ENCODE measurements around the gene DNAAF9. TPM values are rescaled to one million over a fixed set of nuclear protein-coding genes. Genes with fewer than 3 reads are reported as not detected.

The DNAAF9 gene
- total and polyA plus RNA-seq, 4 donors: 1.4 to 4.4 (median 2.4) TPM

GRCh38 chr20:3407771-3408637, 535 bp upstream of the DNAAF9 start:
- TF ChIP-seq HNF4G (IDR thresholded peaks at IDR 0.05) (no peak), GABPA (IDR thresholded peaks at IDR 0.05 in 1 of 2, conservative IDR thresholded peaks at IDR 0.05 in 1 of 2) (peak in 1 of 2 donors; percentile 14)
- WGBS: 1% methylated on average over 59 of the region's 59 CpGs
- Histone ChIP-seq H3K4me3 (ENCODE audit: low read depth in 1 of 3, low read length in 3 of 3) (peak overlapping the region; percentile 78 to 91 (median 90)), H3K27ac (ENCODE audit: low read depth in 1 of 2, low read length in 2 of 2) (peak overlapping the region; percentile 71 to 75), H3K36me3 (ENCODE audit: control insufficient read depth in 4 of 4, insufficient read depth in 3 of 4, low read depth in 1 of 4, low read length in 3 of 4) (no peaks in the 10 kb centered on the region), H3K27me3 (ENCODE audit: control insufficient read depth in 4 of 4, insufficient read depth in 4 of 4, low read length in 3 of 4) (no peaks in the 10 kb centered on the region), H3K4me1 (ENCODE audit: control insufficient read depth in 4 of 4, insufficient read depth in 4 of 4, low read length in 3 of 4) (peaks cover 3 to 17% (median 9%) of the 10 kb centered on the region in 4 donors), H3K9me3 (ENCODE audit: control insufficient read depth in 4 of 4, low read length in 3 of 4) (no peaks in the 10 kb centered on the region), H3K9ac (ENCODE audit: low read depth in 1 of 2, low read length in 2 of 2) (peak overlapping the region; percentile 12 to 63)
- DNase-seq (ENCODE audit: low spot score): peak; percentile 78

GRCh38 chr20:3406481-3407039, 909 bp downstream of the DNAAF9 start:
- H3K4me3 ChIP-seq (ENCODE audit: low read depth in 1 of 3, low read length in 3 of 3): peak overlapping the region; percentile 43 to 91 (median 49)
- H3K36me3 ChIP-seq (ENCODE audit: control insufficient read depth in 4 of 4, insufficient read depth in 3 of 4, low read depth in 1 of 4, low read length in 3 of 4): no peaks in the 10 kb centered on the region
- peaks cover 0 to 13% (median 8%) of the 10 kb centered on the region in 4 donors for H3K4me1 ChIP-seq (ENCODE audit: control insufficient read depth in 4 of 4, insufficient read depth in 4 of 4, low read length in 3 of 4)
- TF ChIP-seq, protein P1, sequence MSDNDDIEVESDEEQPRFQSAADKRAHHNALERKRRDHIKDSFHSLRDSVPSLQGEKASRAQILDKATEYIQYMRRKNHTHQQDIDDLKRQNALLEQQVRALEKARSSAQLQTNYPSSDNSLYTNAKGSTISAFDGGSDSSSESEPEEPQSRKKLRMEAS (IDR thresholded peaks at IDR 0.05): no peak
- no peak for TF ChIP-seq RAD21 (IDR thresholded peaks at IDR 0.05)
- TF ChIP-seq, protein P2, sequence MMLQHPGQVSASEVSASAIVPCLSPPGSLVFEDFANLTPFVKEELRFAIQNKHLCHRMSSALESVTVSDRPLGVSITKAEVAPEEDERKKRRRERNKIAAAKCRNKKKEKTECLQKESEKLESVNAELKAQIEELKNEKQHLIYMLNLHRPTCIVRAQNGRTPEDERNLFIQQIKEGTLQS (IDR thresholded peaks at IDR 0.05): no peak
- no peaks in the 10 kb centered on the region for H3K9me3 ChIP-seq (ENCODE audit: control insufficient read depth in 4 of 4, low read length in 3 of 4)
- 40% methylated on average over 27 of the region's 27 CpGs for WGBS
- peak overlapping the region in 1 of 2 donors; percentile 50 for H3K9ac ChIP-seq (ENCODE audit: low read depth in 1 of 2, low read length in 2 of 2)
- H3K27ac ChIP-seq (ENCODE audit: low read depth in 1 of 2, low read length in 2 of 2): peak overlapping the region; percentile 59 to 71
- DNase-seq (ENCODE audit: low spot score): no peak
- H3K27me3 ChIP-seq (ENCODE audit: control insufficient read depth in 4 of 4, insufficient read depth in 4 of 4, low read length in 3 of 4): no peaks in the 10 kb centered on the region

- no peak overlapping the region for H3K9ac ChIP-seq (ENCODE audit: low read depth in 1 of 2, low read length in 2 of 2)
Measured at GRCh38 chr20:3405696-3406358, 1.6 kb downstream of the DNAAF9 start.

DNA sequence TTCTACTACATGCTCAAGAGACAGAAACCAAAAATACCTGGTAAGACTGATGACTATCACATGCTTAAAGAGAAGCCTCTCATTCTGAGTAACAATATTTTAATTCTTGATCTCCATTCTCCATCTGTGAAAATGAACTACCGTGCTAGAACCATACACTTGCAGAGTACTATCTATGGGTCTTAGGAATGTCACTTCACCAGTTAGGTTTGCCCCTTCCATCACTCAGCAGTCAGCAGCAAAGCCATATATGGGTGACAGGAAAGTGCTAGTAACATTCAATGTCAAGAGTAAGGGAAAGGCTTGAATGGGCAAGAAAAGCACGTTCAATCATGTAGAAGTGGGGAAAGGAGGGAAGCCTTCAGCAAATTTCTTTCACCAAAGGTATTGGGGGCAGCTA, 2.3 kb downstream of the DNAAF9 start:
- DNase-seq (ENCODE audit: low spot score): no peak
- Histone ChIP-seq H3K9ac (ENCODE audit: low read depth in 1 of 2, low read length in 2 of 2) (no peak overlapping the region), H3K9me3 (ENCODE audit: control insufficient read depth in 4 of 4, low read length in 3 of 4) (no peaks in the 10 kb centered on the region), H3K27me3 (ENCODE audit: control insufficient read depth in 4 of 4, insufficient read depth in 4 of 4, low read length in 3 of 4) (no peaks in the 10 kb centered on the region), H3K27ac (ENCODE audit: low read depth in 1 of 2, low read length in 2 of 2) (no peak overlapping the region), H3K36me3 (ENCODE audit: control insufficient read depth in 4 of 4, insufficient read depth in 3 of 4, low read depth in 1 of 4, low read length in 3 of 4) (no peaks in the 10 kb centered on the region), H3K4me3 (ENCODE audit: low read depth in 1 of 3, low read length in 3 of 3) (no peak overlapping the region), H3K4me1 (ENCODE audit: control insufficient read depth in 4 of 4, insufficient read depth in 4 of 4, low read length in 3 of 4) (peaks cover 0 to 13% (median 8%) of the 10 kb centered on the region in 4 donors)
- WGBS: 92% methylated on average over 2 of the region's 2 CpGs
- no peak for TF ChIP-seq RAD21 (IDR thresholded peaks at IDR 0.05)
- no peak for TF ChIP-seq FOXA2 (IDR thresholded peaks at IDR 0.05)
- TF ChIP-seq, protein P3, sequence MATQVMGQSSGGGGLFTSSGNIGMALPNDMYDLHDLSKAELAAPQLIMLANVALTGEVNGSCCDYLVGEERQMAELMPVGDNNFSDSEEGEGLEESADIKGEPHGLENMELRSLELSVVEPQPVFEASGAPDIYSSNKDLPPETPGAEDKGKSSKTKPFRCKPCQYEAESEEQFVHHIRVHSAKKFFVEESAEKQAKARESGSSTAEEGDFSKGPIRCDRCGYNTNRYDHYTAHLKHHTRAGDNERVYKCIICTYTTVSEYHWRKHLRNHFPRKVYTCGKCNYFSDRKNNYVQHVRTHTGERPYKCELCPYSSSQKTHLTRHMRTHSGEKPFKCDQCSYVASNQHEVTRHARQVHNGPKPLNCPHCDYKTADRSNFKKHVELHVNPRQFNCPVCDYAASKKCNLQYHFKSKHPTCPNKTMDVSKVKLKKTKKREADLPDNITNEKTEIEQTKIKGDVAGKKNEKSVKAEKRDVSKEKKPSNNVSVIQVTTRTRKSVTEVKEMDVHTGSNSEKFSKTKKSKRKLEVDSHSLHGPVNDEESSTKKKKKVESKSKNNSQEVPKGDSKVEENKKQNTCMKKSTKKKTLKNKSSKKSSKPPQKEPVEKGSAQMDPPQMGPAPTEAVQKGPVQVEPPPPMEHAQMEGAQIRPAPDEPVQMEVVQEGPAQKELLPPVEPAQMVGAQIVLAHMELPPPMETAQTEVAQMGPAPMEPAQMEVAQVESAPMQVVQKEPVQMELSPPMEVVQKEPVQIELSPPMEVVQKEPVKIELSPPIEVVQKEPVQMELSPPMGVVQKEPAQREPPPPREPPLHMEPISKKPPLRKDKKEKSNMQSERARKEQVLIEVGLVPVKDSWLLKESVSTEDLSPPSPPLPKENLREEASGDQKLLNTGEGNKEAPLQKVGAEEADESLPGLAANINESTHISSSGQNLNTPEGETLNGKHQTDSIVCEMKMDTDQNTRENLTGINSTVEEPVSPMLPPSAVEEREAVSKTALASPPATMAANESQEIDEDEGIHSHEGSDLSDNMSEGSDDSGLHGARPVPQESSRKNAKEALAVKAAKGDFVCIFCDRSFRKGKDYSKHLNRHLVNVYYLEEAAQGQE (IDR thresholded peaks at IDR 0.05): no peak
- TF ChIP-seq NR2F2 (IDR thresholded peaks at IDR 0.05): no peak
- TF ChIP-seq, protein P1 (IDR thresholded peaks at IDR 0.05): no peak
- TF ChIP-seq, protein P4, sequence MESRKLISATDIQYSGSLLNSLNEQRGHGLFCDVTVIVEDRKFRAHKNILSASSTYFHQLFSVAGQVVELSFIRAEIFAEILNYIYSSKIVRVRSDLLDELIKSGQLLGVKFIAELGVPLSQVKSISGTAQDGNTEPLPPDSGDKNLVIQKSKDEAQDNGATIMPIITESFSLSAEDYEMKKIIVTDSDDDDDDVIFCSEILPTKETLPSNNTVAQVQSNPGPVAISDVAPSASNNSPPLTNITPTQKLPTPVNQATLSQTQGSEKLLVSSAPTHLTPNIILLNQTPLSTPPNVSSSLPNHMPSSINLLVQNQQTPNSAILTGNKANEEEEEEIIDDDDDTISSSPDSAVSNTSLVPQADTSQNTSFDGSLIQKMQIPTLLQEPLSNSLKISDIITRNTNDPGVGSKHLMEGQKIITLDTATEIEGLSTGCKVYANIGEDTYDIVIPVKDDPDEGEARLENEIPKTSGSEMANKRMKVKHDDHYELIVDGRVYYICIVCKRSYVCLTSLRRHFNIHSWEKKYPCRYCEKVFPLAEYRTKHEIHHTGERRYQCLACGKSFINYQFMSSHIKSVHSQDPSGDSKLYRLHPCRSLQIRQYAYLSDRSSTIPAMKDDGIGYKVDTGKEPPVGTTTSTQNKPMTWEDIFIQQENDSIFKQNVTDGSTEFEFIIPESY (IDR thresholded peaks at IDR 0.05): no peak
- TF ChIP-seq FOXA1 (IDR thresholded peaks at IDR 0.05): no peak
- no peak for TF ChIP-seq YY1 (IDR thresholded peaks at IDR 0.05)
- TF ChIP-seq SP1 (IDR thresholded peaks at IDR 0.05): no peak
- no peak for TF ChIP-seq GABPA (IDR thresholded peaks at IDR 0.05 in 1 of 2, conservative IDR thresholded peaks at IDR 0.05 in 1 of 2)
- TF ChIP-seq EGR1 (IDR thresholded peaks at IDR 0.05; ENCODE audit: low read depth in 2 of 2): no peak
- TF ChIP-seq HNF4A (conservative IDR thresholded peaks at IDR 0.05): no peak

More at GRCh38 chr20:3405696-3406358, 1.6 kb downstream of the DNAAF9 start:
- Histone ChIP-seq H3K36me3 (ENCODE audit: control insufficient read depth in 4 of 4, insufficient read depth in 3 of 4, low read depth in 1 of 4, low read length in 3 of 4) (no peaks in the 10 kb centered on the region), H3K9me3 (ENCODE audit: control insufficient read depth in 4 of 4, low read length in 3 of 4) (no peaks in the 10 kb centered on the region), H3K4me3 (ENCODE audit: low read depth in 1 of 3, low read length in 3 of 3) (no peak overlapping the region), H3K27me3 (ENCODE audit: control insufficient read depth in 4 of 4, insufficient read depth in 4 of 4, low read length in 3 of 4) (no peaks in the 10 kb centered on the region), H3K27ac (ENCODE audit: low read depth in 1 of 2, low read length in 2 of 2) (no peak overlapping the region), H3K4me1 (ENCODE audit: control insufficient read depth in 4 of 4, insufficient read depth in 4 of 4, low read length in 3 of 4) (peaks cover 0 to 13% (median 8%) of the 10 kb centered on the region in 4 donors)
- DNase-seq (ENCODE audit: low spot score): no peak
- TF ChIP-seq FOXA2 (IDR thresholded peaks at IDR 0.05): no peak
- WGBS: 52% methylated on average over 3 of the region's 3 CpGs
